Vagina (tissue), 2 donors: Measurements from ENCODE around the gene HOXD8. TPM values are rescaled to one million over a fixed set of nuclear protein-coding genes. Genes with fewer than 3 reads are reported as not detected.

Experiments used
- DNase-seq, 2 donors: peaks; one replicate each; pipeline ENCODE4 v3.0.0-alpha.2; 2017; ENCODE audit errors: extremely low spot score in 2 of 2
- H3K27ac ChIP-seq: fragments of 200-600 bp; sonication (generic); one replicate; pipeline ENCODE4 v1.5.1; 2019
- H3K27me3 ChIP-seq: fragments of 200-600 bp; sonication (generic); one replicate; pipeline ENCODE4 v1.5.1; 2019
- H3K36me3 ChIP-seq, 2 donors: fragments of 200-600 bp; sonication (generic); one replicate each; pipeline ENCODE4 v1.5.1; 2017 to 2019
- H3K4me1 ChIP-seq: fragments of 200-600 bp; sonication (generic); one replicate; pipeline ENCODE4 v1.5.1; 2019
- H3K4me3 ChIP-seq, 2 donors: fragments of 200-600 bp; sonication (generic); 1 replicate in 1 of 2; 2 replicates in 1 of 2; pipeline ENCODE4 v1.5.1; 2016 to 2019
- H3K9me3 ChIP-seq: fragments of 200-600 bp; sonication (generic); one replicate; pipeline ENCODE4 v1.5.1; 2019
- CTCF ChIP-seq, 3 experiments: fragments of 450-650 bp in 2 of 3; fragments of 200-600 bp in 1 of 3; sonication (generic) in 1 of 3; IDR thresholded peaks; one replicate each; pipeline ENCODE4 v1.5.1; 2017 to 2019; ENCODE audit warnings: antibody characterized with exemption in 3 of 3, mild to moderate bottlenecking in 2 of 3, moderate library complexity in 2 of 3
- POLR2A ChIP-seq, 2 donors: fragments of 450-650 bp; IDR thresholded peaks; one replicate each; pipeline ENCODE4 v1.6.1; 2017; ENCODE audit warnings: antibody characterized with exemption in 2 of 2, mild to moderate bottlenecking in 2 of 2, moderate library complexity in 2 of 2
- POLR2AphosphoS5 ChIP-seq, 2 donors: sonication (generic); formaldehyde crosslinking; IDR thresholded peaks; one replicate each; pipeline ENCODE4 v1.9.0; 2017; ENCODE audit warnings: antibody characterized with exemption in 2 of 2, mild to moderate bottlenecking in 2 of 2, low read depth in 1 of 2; ENCODE audit not compliant: insufficient read depth in 1 of 2
- intact Hi-C: fragments of 100-400 bp; cut with DNase I; formaldehyde crosslinking; loops from one replicate; pipeline ENCODE4 v1.15.1; 2023
- total RNA-seq: library from RNA; depleted of rRNA; stranded (reverse); fragments of >200 nt; gene quantifications from one replicate; pipeline ENCODE4 v1.2.3, GENCODE V29; 2016

HOXD8 gene
- total RNA-seq, 1 donor from 2014 or later, result 10.3 TPM

- intact Hi-C loops, result no loop called here
- Histone ChIP-seq H3K36me3 (no peaks in the 10 kb centered on the region), H3K4me3 (peak overlapping the region; percentile 48 to 54), H3K27ac (peak overlapping the region; percentile 91), H3K27me3 (no peaks in the 10 kb centered on the region), H3K9me3 (no peaks in the 10 kb centered on the region), H3K4me1 (peaks cover 46% of the 10 kb centered on the region)
- DNase-seq, result no peak
- TF ChIP-seq CTCF (IDR thresholded peaks at IDR 0.05), result no peak
- TF ChIP-seq POLR2AphosphoS5 (IDR thresholded peaks at IDR 0.05; ENCODE audit: insufficient read depth in 1 of 2, low read depth in 1 of 2), result peak in 1 of 2 donors; percentile 41
- TF ChIP-seq POLR2A (IDR thresholded peaks at IDR 0.05), result no peak
Observed at GRCh38 chr2:176098366-176099158, 30.9 kb upstream of the HOXD8 start.

GRCh38 chr2:176099159-176099727, 30.3 kb upstream of the HOXD8 start:
- intact Hi-C loops, result no loop called here
- H3K4me1 ChIP-seq, result peaks cover 53% of the 10 kb centered on the region
- DNase-seq, result no peak

GRCh38 chr2:176099728-176100546, 29.6 kb upstream of the HOXD8 start, which contains the start of gene HOXD12:
Gene HOXD12 (plus strand): TSS chr2:176099795. CDS start chr2:176099802, 7 bp downstream.
- DNase-seq, result no peak
- Histone ChIP-seq H3K27ac (peak within 1 kb of the TSS; percentile 91), H3K36me3 (no peaks in the 10 kb centered on the region), H3K27me3 (no peaks in the 10 kb centered on the region), H3K4me1 (peaks cover 60% of the 10 kb centered on the region), H3K9me3 (no peaks in the 10 kb centered on the region), H3K4me3 (peak within 1 kb of the TSS; percentile 48 to 54)
- intact Hi-C loops, result no loop called here
- no peak for TF ChIP-seq CTCF (IDR thresholded peaks at IDR 0.05)
- TF ChIP-seq POLR2A (IDR thresholded peaks at IDR 0.05), result no peak
- peak in 1 of 2 donors; percentile 71 for TF ChIP-seq POLR2AphosphoS5 (IDR thresholded peaks at IDR 0.05; ENCODE audit: insufficient read depth in 1 of 2, low read depth in 1 of 2)

More at GRCh38 chr2:176099159-176099727, 30.3 kb upstream of the HOXD8 start:
- Histone ChIP-seq H3K27ac (peak overlapping the region; percentile 91), H3K27me3 (no peaks in the 10 kb centered on the region), H3K9me3 (no peaks in the 10 kb centered on the region), H3K36me3 (no peaks in the 10 kb centered on the region), H3K4me3 (peak overlapping the region; percentile 48 to 54)
- TF ChIP-seq POLR2AphosphoS5 (IDR thresholded peaks at IDR 0.05; ENCODE audit: insufficient read depth in 1 of 2, low read depth in 1 of 2), result no peak

- no peaks in the 10 kb centered on the region for H3K27me3 ChIP-seq
Observed at GRCh38 chr2:176100547-176101140, 28.9 kb upstream of the HOXD8 start.

More at GRCh38 chr2:176100547-176101140, 28.9 kb upstream of the HOXD8 start:
- H3K27ac ChIP-seq, result peak overlapping the region; percentile 91
- intact Hi-C loops, result no loop called here
- no peak for DNase-seq
- TF ChIP-seq CTCF (IDR thresholded peaks at IDR 0.05) (no peak), POLR2AphosphoS5 (IDR thresholded peaks at IDR 0.05; ENCODE audit: insufficient read depth in 1 of 2, low read depth in 1 of 2) (peak in 1 of 2 donors; percentile 61)
- no peaks in the 10 kb centered on the region for H3K9me3 ChIP-seq
- H3K4me1 ChIP-seq, result peaks cover 63% of the 10 kb centered on the region
- H3K36me3 ChIP-seq, result no peaks in the 10 kb centered on the region
- H3K4me3 ChIP-seq, result peak overlapping the region; percentile 48 to 54
